Suppressor macrophage (primary cell): ENCODE measurements around the gene KIAA1328.
"Not testable (repeated sequence)": the region's sequence is repeated elsewhere in the genome, so short reads cannot be mapped to it uniquely, and the experiment has no call there.

Experiments
- DNase-seq, 4 experiments: peaks; one replicate each; pipeline ENCODE4 v3.0.0-alpha.2; 2020 to 2022
- total RNA-seq, 17 experiments: gene quantifications; one replicate each; lab custom pipeline; 2026; ENCODE audit warnings: mixed read lengths in 6 of 17, inconsistent platforms in 3 of 17; lab: John Stamatoyannopoulos, UW

KIAA1328 gene
- total RNA-seq: 1.5 to 12.4 (median 5.6) reads per million in 17 experiments

GRCh38 chr18:36828630-36829361, at the start of gene KIAA1328, which contains the start of gene TPGS2:
TSS of gene KIAA1328 (plus strand) at chr18:36829127. CDS start at chr18:36829139, 12 bp downstream.
TSS of gene TPGS2 (minus strand) at chr18:36829002. CDS start at chr18:36828767, 235 bp downstream.
- DNase-seq: peak; percentile 89 to 96 (median 92)

- DNase-seq: no peak
Measured at GRCh38 chr18:36780748-36781147, 48.2 kb upstream of the KIAA1328 start.

GRCh38 chr18:36782710-36783109, 46.2 kb upstream of the KIAA1328 start:
- no peak for DNase-seq

- DNase-seq: no peak
Measured at GRCh38 chr18:36783792-36784191, 45.1 kb upstream of the KIAA1328 start.

- no peak for DNase-seq
Measured at GRCh38 chr18:36786686-36787085, 42.2 kb upstream of the KIAA1328 start.

GRCh38 chr18:36792634-36793283, 36.2 kb upstream of the KIAA1328 start:
- no peak for DNase-seq

GRCh38 chr18:36798738-36799473, 30.0 kb upstream of the KIAA1328 start:
- DNase-seq: no peak

GRCh38 chr18:36805105-36805504, 23.8 kb upstream of the KIAA1328 start:
- DNase-seq: no peak

- DNase-seq: no peak
Measured at GRCh38 chr18:36808681-36809080, 20.2 kb upstream of the KIAA1328 start.

- DNase-seq: peak; percentile 37 to 89 (median 70)
Measured at GRCh38 chr18:36809590-36810381, 19.1 kb upstream of the KIAA1328 start.

GRCh38 chr18:36811430-36811829, 17.5 kb upstream of the KIAA1328 start:
- peak in 1 of 4 experiments; percentile 4 for DNase-seq

- no peak for DNase-seq
Measured at GRCh38 chr18:36811955-36812354, 17.0 kb upstream of the KIAA1328 start.

GRCh38 chr18:36812678-36813077, 16.2 kb upstream of the KIAA1328 start:
- no peak for DNase-seq

GRCh38 chr18:36813101-36813775, 15.7 kb upstream of the KIAA1328 start:
- DNase-seq: no peak

GRCh38 chr18:36813824-36814223, 15.1 kb upstream of the KIAA1328 start:
- DNase-seq: no peak

- DNase-seq: no peak
Measured at GRCh38 chr18:36814994-36815393, 13.9 kb upstream of the KIAA1328 start.

- not testable (repeated sequence) for DNase-seq
Measured at GRCh38 chr18:36816096-36816495, 12.8 kb upstream of the KIAA1328 start.

- no peak for DNase-seq
Measured at GRCh38 chr18:36817039-36817438, 11.9 kb upstream of the KIAA1328 start.

GRCh38 chr18:36818652-36819051, 10.3 kb upstream of the KIAA1328 start:
- no peak for DNase-seq

GRCh38 chr18:36819621-36820020, 9.3 kb upstream of the KIAA1328 start:
- no peak for DNase-seq

GRCh38 chr18:36821681-36822080, 7.2 kb upstream of the KIAA1328 start:
- no peak for DNase-seq

GRCh38 chr18:36825526-36825925, 3.4 kb upstream of the KIAA1328 start:
- no peak for DNase-seq
